GM12873 (cell line): Measurements from ENCODE around the gene UBXN4.

Source experiments
- CTCF ChIP-seq: IDR thresholded peaks from 2 replicates; pipeline ENCODE4 v1.5.1; 2012; ENCODE audit warnings: low read depth, mild to moderate bottlenecking, moderate library complexity, low read length, control low read depth; ENCODE audit not compliant: insufficient read depth; ENCODE audit errors: missing control alignments

UBXN4 gene

GRCh38 chr2:135798275-135798705, 56.6 kb downstream of the UBXN4 start:
- TF ChIP-seq CTCF = no peak

- peak; percentile 46 for TF ChIP-seq CTCF
These were observed 57.1 kb downstream of the UBXN4 start for GRCh38 chr2:135798762-135799161.

- TF ChIP-seq CTCF = peak; percentile 36
These were observed 58.1 kb downstream of the UBXN4 start for GRCh38 chr2:135799738-135800137.

GRCh38 chr2:135800513-135801460, 59.1 kb downstream of the UBXN4 start:
- TF ChIP-seq CTCF = peak; percentile 35

GRCh38 chr2:135802350-135802749, 60.7 kb downstream of the UBXN4 start:
- TF ChIP-seq CTCF = no peak

- TF ChIP-seq CTCF = no peak
These were observed 61.6 kb downstream of the UBXN4 start for GRCh38 chr2:135803278-135803677.

GRCh38 chr2:135812907-135813511, 71.4 kb downstream of the UBXN4 start:
- TF ChIP-seq CTCF = no peak
